ENCODE measurements around the gene SLC66A2. TPM values are rescaled to one million over a fixed set of nuclear protein-coding genes. Genes with fewer than 3 reads are reported as not detected.

The SLC66A2 gene
- total and polyA plus RNA-seq, 2 experiments from 2014 or later: 33.1 to 67.0 TPM

DNA sequence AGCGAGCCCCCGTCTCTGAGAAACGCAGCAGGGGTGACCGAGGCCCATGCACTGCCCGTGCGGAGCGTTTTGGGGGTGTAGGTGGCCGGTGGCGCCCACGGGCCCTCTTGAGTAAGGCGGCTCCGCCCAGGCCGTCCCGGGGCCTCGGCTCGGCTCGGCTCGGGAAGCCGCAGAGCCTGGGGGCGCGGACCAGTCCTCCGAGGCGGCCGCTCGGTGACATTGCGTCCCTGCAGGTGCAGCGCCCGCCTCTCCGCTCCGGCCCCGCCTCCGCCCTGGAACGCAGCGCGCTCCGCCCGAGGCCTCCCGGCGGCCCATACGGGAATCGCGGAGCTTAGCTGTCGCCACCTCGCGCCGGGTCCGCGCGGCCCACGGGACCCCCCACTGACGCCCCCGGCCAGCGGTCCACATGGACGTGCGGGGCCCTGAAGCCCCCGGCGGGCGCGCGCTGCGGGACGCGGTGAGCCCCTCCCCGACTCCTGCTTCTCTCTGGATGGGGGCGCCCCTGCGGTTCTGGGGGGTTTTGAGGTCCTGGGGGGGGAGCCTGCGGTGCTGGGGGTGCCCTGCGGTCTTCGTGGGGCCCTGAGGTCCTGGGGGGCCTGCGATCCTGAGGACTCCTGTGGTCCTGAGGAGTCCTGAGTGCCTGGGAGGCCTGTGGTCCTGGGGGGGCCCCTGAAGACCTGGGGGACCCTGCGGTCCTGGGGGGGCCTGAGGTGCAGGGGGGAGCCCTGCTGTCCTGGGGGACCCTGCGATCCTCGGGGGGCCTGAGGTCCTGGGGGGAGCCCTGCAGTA, 13.1 kb upstream of the SLC66A2 start, which contains the start of gene HSBP1L1:
HSBP1L1 (plus strand) TSS at position 314 of the 789 bp plus-strand sequence; CDS start at position 407, 93 bp downstream.
- H4K20me1 ChIP-seq (ENCODE audit: insufficient read depth): no peaks in the 10 kb centered on the region
- H2AFZ ChIP-seq: peak within 1 kb of the TSS; percentile 71
- H3K9me2 ChIP-seq (ENCODE audit: insufficient read depth): no peaks in the 10 kb centered on the region
- H3K4me2 ChIP-seq (ENCODE audit: unreplicated experiment): peak within 1 kb of the TSS; percentile 92
- peak; percentile 81 for DNase-seq
- no peaks in the 10 kb centered on the region for H3K36me3 ChIP-seq (ENCODE audit: low read depth)
- WGBS, 2 experiments (ENCODE audit: low coverage in 1 of 2, low lambda C conversion rate in 2 of 2, missing lambda C conversion rate in 2 of 2): 5 to 6% methylated on average over 27 to 37 of the region's 73 CpGs
- H3K79me2 ChIP-seq (ENCODE audit: insufficient read depth): 0 out of 2 replicates have a peak, but pooled peaks cover 9% of the 10 kb centered on the region
- peaks cover 28% of the 10 kb centered on the region for H3K4me1 ChIP-seq (ENCODE audit: insufficient read depth)
- H3K27me3 ChIP-seq (replicated peaks; ENCODE audit: insufficient read depth): no peaks in the 10 kb centered on the region
- no peaks in the 10 kb centered on the region for H3K9me3 ChIP-seq (ENCODE audit: low read depth)
- peak within 1 kb of the TSS; percentile 92 for H3K9ac ChIP-seq
- peak within 1 kb of the TSS; percentile 87 for H3K4me3 ChIP-seq
- peak within 1 kb of the TSS; percentile 68 for H3K27ac ChIP-seq
- in situ Hi-C loops (cut with MboI): no loop called here
- TF ChIP-seq EZH2 (IDR thresholded peaks at IDR 0.05; ENCODE audit: insufficient read depth, poor library complexity, severe bottlenecking): no peak
- no peak for TF ChIP-seq EZH2phosphoT487 (IDR thresholded peaks at IDR 0.05; ENCODE audit: insufficient read depth, low read depth)
- H3F3A ChIP-seq (ENCODE audit: insufficient read depth): peaks cover 16% of the 10 kb centered on the region

DNA sequence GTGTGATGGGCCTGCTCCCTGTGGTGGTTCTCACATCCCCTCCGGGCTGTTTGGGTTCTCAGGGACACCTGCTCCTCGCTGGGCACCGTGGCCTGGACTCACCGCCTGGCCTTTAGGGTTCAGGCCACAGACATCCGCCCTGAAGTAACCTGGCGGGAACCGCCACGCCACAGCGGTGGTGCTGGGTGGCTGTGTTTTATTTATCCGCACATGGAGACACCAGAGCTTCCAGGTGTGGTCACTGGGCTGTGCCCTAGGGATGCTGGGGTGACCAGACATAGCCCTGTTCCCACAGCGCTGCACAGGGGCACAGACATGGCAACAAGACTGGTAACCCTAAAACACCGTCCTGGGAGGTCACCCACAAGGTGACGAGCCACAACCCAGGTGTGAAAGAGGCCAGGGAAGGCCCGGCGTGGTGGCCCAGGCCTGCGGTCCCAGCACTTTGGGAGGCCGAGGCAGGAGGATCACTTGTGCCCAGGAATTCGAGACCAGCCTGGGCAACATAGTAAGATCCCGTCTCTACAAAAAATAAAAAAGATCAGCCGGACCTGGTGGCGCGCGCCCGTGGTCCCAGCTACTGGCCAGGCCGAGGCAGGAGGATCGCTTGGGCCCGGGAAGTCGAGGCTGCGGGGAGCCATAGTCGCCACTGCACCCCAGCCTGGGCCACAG, 12.3 kb upstream of the SLC66A2 start:
- Histone ChIP-seq H2AFZ (peak overlapping the region; percentile 71), H3K79me2 (ENCODE audit: insufficient read depth) (0 out of 2 replicates have a peak, but pooled peaks cover 9% of the 10 kb centered on the region), H3K9me2 (ENCODE audit: insufficient read depth) (no peaks in the 10 kb centered on the region), H3K4me2 (ENCODE audit: unreplicated experiment) (peak overlapping the region; percentile 92), H3K4me3 (peak overlapping the region; percentile 87), H3K9me3 (ENCODE audit: low read depth) (no peaks in the 10 kb centered on the region), H4K20me1 (ENCODE audit: insufficient read depth) (no peaks in the 10 kb centered on the region), H3K9ac (peak overlapping the region; percentile 92; the same call in 1 of the 2 replicates), H3K27ac (no peak overlapping the region), H3K4me1 (ENCODE audit: insufficient read depth) (peaks cover 28% of the 10 kb centered on the region), H3K27me3 (replicated peaks; ENCODE audit: insufficient read depth) (no peaks in the 10 kb centered on the region), H3K36me3 (ENCODE audit: low read depth) (no peaks in the 10 kb centered on the region), H3F3A (ENCODE audit: insufficient read depth) (peaks cover 16% of the 10 kb centered on the region)
- TF ChIP-seq EZH2phosphoT487 (IDR thresholded peaks at IDR 0.05; ENCODE audit: insufficient read depth, low read depth) (no peak), EZH2 (IDR thresholded peaks at IDR 0.05; ENCODE audit: insufficient read depth, poor library complexity, severe bottlenecking) (no peak)
- no peak for DNase-seq
- WGBS, 2 experiments (ENCODE audit: low coverage in 1 of 2, low lambda C conversion rate in 2 of 2, missing lambda C conversion rate in 2 of 2): 81 to 83% methylated on average over 26 to 30 of the region's 30 CpGs
- in situ Hi-C loops (cut with MboI): no loop called here

DNA sequence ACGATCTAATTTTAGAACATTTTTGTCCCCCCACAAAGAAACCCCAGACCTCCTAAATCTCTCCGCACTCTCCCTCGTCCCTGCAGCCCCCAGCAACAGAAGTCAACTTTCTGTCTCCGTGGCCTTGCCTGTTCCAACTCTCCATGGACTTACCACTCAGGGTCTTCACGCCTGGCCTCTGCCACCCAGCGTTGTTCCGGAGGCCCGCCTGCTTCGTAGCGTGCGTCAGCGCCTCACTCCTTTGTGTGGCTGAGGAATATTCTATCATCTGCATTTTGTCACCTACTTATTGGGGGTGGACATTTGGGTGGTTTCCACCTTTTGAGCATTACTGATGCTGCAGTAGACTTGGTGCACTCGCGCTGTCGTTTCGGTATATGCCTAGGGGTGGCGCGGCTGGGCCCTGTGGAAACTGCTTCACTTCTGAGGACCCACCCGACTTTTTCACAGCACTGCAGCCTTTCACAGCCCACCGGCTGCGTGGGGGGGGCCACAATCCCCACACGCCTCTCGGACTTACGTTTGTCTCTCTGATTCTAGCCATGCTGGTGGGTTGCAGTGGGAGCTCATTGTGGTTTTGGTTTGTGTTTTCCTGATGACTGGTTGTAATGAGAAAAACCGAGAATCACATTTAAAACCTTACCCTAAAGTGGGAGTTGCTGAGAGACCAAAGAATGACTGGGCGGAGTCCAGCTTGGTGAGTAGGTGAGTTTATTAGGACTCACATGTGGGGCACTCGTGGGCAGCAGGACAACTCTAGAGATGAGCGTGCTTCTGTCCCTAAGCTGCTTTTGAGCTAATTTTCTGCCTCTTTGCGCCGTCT, 11.6 kb upstream of the SLC66A2 start:
- Histone ChIP-seq H3K4me2 (ENCODE audit: unreplicated experiment) (peak overlapping the region; percentile 15), H4K20me1 (ENCODE audit: insufficient read depth) (no peaks in the 10 kb centered on the region), H3K9me2 (ENCODE audit: insufficient read depth) (no peaks in the 10 kb centered on the region), H3K27ac (peak overlapping the region; percentile 69; the same call in 1 of the 2 replicates), H3K9me3 (ENCODE audit: low read depth) (no peaks in the 10 kb centered on the region), H3K27me3 (replicated peaks; ENCODE audit: insufficient read depth) (no peaks in the 10 kb centered on the region), H3K4me3 (no peak overlapping the region), H3K79me2 (ENCODE audit: insufficient read depth) (0 out of 2 replicates have a peak, but pooled peaks cover 9% of the 10 kb centered on the region), H3K36me3 (ENCODE audit: low read depth) (no peaks in the 10 kb centered on the region), H3K9ac (peak overlapping the region; percentile 10; the same call in 1 of the 2 replicates), H2AFZ (0 out of 2 replicates have a peak overlapping the region, but pooled peaks have one; percentile 30), H3F3A (ENCODE audit: insufficient read depth) (peaks cover 16% of the 10 kb centered on the region), H3K4me1 (ENCODE audit: insufficient read depth) (peaks cover 28% of the 10 kb centered on the region)
- in situ Hi-C loops (cut with MboI): no loop called here
- 91 to 93% methylated on average over 30 of the region's 30 CpGs for WGBS, 2 experiments (ENCODE audit: low coverage in 1 of 2, low lambda C conversion rate in 2 of 2, missing lambda C conversion rate in 2 of 2)
- DNase-seq: no peak
- TF ChIP-seq EZH2phosphoT487 (IDR thresholded peaks at IDR 0.05; ENCODE audit: insufficient read depth, low read depth) (no peak), EZH2 (IDR thresholded peaks at IDR 0.05; ENCODE audit: insufficient read depth, poor library complexity, severe bottlenecking) (no peak)

DNA sequence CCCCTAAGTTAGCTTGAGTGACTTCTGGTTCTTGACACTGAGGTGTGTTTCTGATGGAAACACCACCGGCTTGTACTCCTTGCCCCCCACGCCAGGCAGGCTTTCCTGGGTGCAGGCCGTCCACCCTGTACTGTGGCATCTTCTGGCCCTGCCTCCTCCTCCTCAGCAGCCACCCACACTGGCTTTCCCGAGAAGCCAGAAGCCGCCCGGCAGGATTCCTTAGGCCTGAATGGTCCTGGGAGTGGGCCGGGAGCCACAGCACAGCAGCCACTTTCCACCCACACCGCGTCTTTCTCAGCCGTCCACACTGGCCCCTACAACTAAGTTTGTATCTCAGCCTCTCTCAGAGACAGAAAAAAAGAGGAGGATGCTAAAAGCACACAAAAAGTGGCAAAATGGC, 10.9 kb upstream of the SLC66A2 start:
- Histone ChIP-seq H3K4me3 (no peak overlapping the region), H3K9me2 (ENCODE audit: insufficient read depth) (no peaks in the 10 kb centered on the region), H4K20me1 (ENCODE audit: insufficient read depth) (no peaks in the 10 kb centered on the region), H3K36me3 (ENCODE audit: low read depth) (no peaks in the 10 kb centered on the region), H3K4me2 (ENCODE audit: unreplicated experiment) (peak overlapping the region; percentile 15), H3F3A (ENCODE audit: insufficient read depth) (peaks cover 16% of the 10 kb centered on the region), H3K9ac (peak overlapping the region; percentile 10; the same call in 1 of the 2 replicates), H3K27ac (peak overlapping the region; percentile 69), H3K9me3 (ENCODE audit: low read depth) (no peaks in the 10 kb centered on the region), H2AFZ (peak overlapping the region; percentile 30), H3K27me3 (replicated peaks; ENCODE audit: insufficient read depth) (no peaks in the 10 kb centered on the region), H3K79me2 (ENCODE audit: insufficient read depth) (0 out of 2 replicates have a peak, but pooled peaks cover 9% of the 10 kb centered on the region), H3K4me1 (ENCODE audit: insufficient read depth) (peaks cover 28% of the 10 kb centered on the region)
- peak; percentile 84 for DNase-seq
- no peak for TF ChIP-seq EZH2 (IDR thresholded peaks at IDR 0.05; ENCODE audit: insufficient read depth, poor library complexity, severe bottlenecking)
- 34 to 38% methylated on average over 10 of the region's 10 CpGs for WGBS, 2 experiments (ENCODE audit: low coverage in 1 of 2, low lambda C conversion rate in 2 of 2, missing lambda C conversion rate in 2 of 2)
- in situ Hi-C loops (cut with MboI): no loop called here

All from GM23248 (cell line).